Activated CD8-positive, alpha-beta T cell treated with anti-CD3 and anti-CD28 coated beads for 36 hours (primary cell): ENCODE data around the gene ARHGAP26. TPM values are rescaled to one million over a fixed set of nuclear protein-coding genes. Genes with fewer than 3 reads are reported as not detected.
A peak's percentile ranks its signal among the peaks of the same experiment; 100 is the strongest.
"Not testable (repeated sequence)": the region's sequence is repeated elsewhere in the genome, so short reads cannot be mapped to it uniquely, and the experiment has no call there.

ENCODE experiments used
- ATAC-seq: fragments of 200-7000 bp; cut with Tn5 transposase; one replicate; pipeline ENCODE4 v1.10.0; 2021; ENCODE audit warnings: mild to moderate bottlenecking, moderate library complexity
- CTCF ChIA-PET: fragments of 350-600 bp; sonication (Branson Sonifier 250); formaldehyde crosslinking; loops from one replicate; lab custom pipeline; 2021; ENCODE audit warnings: antibody characterized with exemption; lab: Charles Lee
- POLR2A ChIA-PET: fragments of 350-600 bp; sonication (Branson Sonifier 250); formaldehyde crosslinking; loops from one replicate; lab custom pipeline; 2021; ENCODE audit warnings: antibody characterized with exemption; lab: Charles Lee
- DNase-seq: peaks from one replicate; pipeline ENCODE4 v3.0.0-alpha.2; 2020
- H3K27ac Mint-ChIP-seq: one replicate; pipeline ENCODE4 v1.8.0; 2021; ENCODE audit warnings: mild to moderate bottlenecking, mixed read lengths
- H3K27me3 Mint-ChIP-seq: one replicate; pipeline ENCODE4 v1.8.0; 2021; ENCODE audit warnings: mixed read lengths
- H3K36me3 Mint-ChIP-seq: one replicate; pipeline ENCODE4 v1.8.0; 2021; ENCODE audit warnings: low read depth, mixed read lengths
- H3K4me1 Mint-ChIP-seq: one replicate; pipeline ENCODE4 v1.8.0; 2021; ENCODE audit warnings: low read depth, mixed read lengths
- H3K4me3 Mint-ChIP-seq: one replicate; pipeline ENCODE4 v1.8.0; 2021; ENCODE audit warnings: mild to moderate bottlenecking, moderate library complexity, mixed read lengths
- H3K9me3 Mint-ChIP-seq: one replicate; pipeline ENCODE4 v1.8.0; 2021; ENCODE audit warnings: mixed read lengths
- CTCF ChIP-seq: fragments of 200-600 bp; IDR thresholded peaks from one replicate; pipeline ENCODE4 v1.8.0; 2022; ENCODE audit warnings: antibody characterized with exemption, mild to moderate bottlenecking
- intact Hi-C: fragments of 100-400 bp; cut with micrococcal nuclease; formaldehyde crosslinking; loops from one replicate; pipeline ENCODE4 v1.10.0; 2022
- total RNA-seq, 2 experiments: library from RNA; stranded (reverse); gene quantifications; one replicate each; pipeline ENCODE4 v1.2.3, GENCODE V29; 2021

Gene ARHGAP26
- total RNA-seq, 2 experiments from 2014 or later: 12.7 to 18.0 TPM

DNA sequence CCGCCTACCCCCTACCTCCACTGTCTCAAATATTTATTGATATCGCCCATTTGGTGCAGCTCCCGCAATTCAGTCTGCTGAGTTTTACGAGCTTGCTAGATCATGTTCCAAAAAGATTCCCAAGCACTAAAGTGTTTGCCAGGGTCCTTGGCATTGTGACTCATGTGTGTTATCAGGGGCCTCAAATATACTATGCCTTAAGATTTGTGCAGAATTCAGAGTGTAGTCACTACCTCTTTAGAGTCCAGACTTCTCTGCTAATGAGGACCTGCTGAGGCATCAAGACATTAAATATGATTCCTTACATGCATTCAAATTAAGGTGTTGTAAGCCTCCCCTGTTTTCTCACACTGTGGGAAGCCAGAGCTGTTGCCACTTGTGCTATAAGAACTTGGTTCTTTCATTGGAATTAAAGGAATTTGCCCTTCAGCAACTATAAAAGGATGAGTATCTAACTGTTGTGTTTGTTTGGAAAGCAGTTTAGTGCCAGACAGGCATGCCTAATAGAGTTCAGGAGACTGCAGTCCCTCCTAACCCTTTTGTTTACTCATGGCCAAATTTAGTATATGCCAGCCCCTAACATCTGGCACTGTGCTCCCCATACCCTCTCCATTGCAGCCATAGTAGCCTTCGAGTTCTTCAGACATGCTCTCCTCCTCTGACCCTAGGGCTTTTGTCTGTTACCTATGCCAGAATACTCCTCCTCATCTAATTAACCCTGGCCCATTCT, 316.9 kb downstream of the ARHGAP26 start:
- no peak for DNase-seq
- Mint-ChIP-seq H3K4me3 (no peak overlapping the region), H3K27ac (no peak overlapping the region), H3K27me3 (no peaks in the 10 kb centered on the region), H3K36me3 (peaks cover 10% of the 10 kb centered on the region), H3K9me3 (no peaks in the 10 kb centered on the region), H3K4me1 (peaks cover 6% of the 10 kb centered on the region)
- ChIA-PET CTCF (no interaction called here), POLR2A (no interaction called here)
- no peak for ATAC-seq
- intact Hi-C loops: no loop called here
- TF ChIP-seq CTCF: no peak

- H3K9me3 Mint-ChIP-seq, CTCF ChIA-PET, POLR2A ChIA-PET, ATAC-seq, H3K4me3 Mint-ChIP-seq, DNase-seq, H3K27ac Mint-ChIP-seq, H3K27me3 Mint-ChIP-seq, intact Hi-C loops: not testable (repeated sequence)
- H3K4me1 Mint-ChIP-seq: peaks cover 12% of the 10 kb centered on the region
- H3K36me3 Mint-ChIP-seq: peaks cover 10% of the 10 kb centered on the region
Observed at GRCh38 chr5:143088702-143089101, 318.5 kb downstream of the ARHGAP26 start.

GRCh38 chr5:143090044-143090443, 319.9 kb downstream of the ARHGAP26 start:
- DNase-seq, H3K4me3 Mint-ChIP-seq, intact Hi-C loops, H3K27ac Mint-ChIP-seq, H3K27me3 Mint-ChIP-seq, H3K9me3 Mint-ChIP-seq, ATAC-seq: not testable (repeated sequence)
- peaks cover 21% of the 10 kb centered on the region for H3K4me1 Mint-ChIP-seq
- peaks cover 14% of the 10 kb centered on the region for H3K36me3 Mint-ChIP-seq
- ChIA-PET POLR2A (interaction anchor here (0.8 kb wide), 1 partner anchor 28 kb away, joined by 5 read pairs; no protein-coding TSS in a partner anchor), CTCF (interaction anchor here (0.6 to 0.7 kb wide), 2 partner anchors 11 to 66 kb away, joined by 3 read pairs; no protein-coding TSS in a partner anchor)

DNA sequence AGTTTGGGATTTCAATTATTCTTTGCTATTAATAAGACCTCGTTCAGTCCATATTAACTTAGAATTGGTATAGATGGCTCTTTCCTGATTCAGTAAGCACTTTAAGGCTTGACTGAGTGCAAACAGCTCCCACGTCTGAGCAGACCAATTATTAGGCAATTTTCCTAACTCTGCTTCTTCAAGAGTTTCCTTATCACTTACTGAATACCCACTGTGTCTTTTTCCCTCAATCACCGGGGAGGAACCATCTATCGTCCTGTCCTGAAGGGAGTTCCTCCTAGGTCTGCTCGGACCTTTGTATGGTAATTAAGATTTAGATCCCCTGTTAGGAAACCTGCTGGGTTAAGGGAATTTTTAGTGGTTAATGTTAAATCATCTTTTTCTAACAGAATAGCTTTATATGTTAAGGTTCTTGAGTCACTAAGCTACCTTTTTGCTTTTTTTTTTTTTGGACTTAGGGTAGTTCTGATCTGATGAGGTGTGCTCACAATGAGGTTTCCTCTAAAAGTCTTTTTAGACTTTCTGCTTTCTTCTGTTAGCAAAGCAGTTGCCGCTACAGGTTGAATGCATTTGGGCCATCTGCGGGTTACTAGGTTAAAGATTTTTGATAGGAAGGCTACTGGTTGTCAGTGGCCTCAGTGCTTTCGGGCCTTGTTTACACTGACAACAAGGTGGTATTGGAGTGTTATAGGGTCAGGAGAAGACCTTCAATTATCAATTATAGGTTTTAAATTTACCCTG, 322.7 kb downstream of the ARHGAP26 start:
- H3K9me3 Mint-ChIP-seq, DNase-seq, ATAC-seq, H3K4me3 Mint-ChIP-seq, CTCF ChIA-PET, H3K27ac Mint-ChIP-seq, POLR2A ChIA-PET, intact Hi-C loops, H3K27me3 Mint-ChIP-seq: not testable (repeated sequence)
- H3K36me3 Mint-ChIP-seq: peaks cover 15% of the 10 kb centered on the region
- peaks cover 21% of the 10 kb centered on the region for H3K4me1 Mint-ChIP-seq

DNA sequence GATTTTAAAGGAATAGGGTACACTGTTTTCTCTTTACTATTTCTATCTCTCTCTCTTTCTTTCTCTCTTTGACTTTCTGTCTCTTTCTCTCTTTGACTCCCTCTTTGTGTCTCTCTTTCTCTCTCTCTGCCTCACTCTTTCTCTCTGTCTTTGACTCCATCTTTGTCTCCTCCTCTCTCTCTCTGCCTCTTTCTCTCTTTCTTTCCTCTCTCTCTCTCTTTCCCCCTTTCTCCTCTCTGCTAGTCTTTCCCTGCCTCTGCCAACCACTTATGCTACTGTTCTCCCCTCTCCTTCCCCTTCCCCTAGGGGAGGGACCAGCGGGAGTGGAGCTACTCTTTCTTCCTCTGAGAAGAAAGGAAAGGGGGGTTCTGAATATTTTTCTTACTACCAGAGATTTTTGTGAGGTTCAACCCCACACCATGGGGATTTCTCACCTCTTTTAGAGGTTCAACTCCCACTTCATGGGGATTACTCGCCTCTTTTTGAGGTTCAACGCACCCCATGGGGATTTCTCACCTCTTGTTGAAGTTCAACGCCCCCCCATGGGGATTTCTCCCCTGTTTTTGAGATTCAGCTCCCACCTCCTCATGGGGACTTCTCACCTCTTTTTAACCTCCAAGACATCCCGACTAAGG, 323.4 kb downstream of the ARHGAP26 start:
- no peaks in the 10 kb centered on the region for H3K27me3 Mint-ChIP-seq
- peak; percentile 37 for DNase-seq

More for the DNA sequence above, 323.4 kb downstream of the ARHGAP26 start:
- Mint-ChIP-seq H3K9me3 (no peaks in the 10 kb centered on the region), H3K4me1 (peaks cover 21% of the 10 kb centered on the region), H3K27ac (peak overlapping the region; percentile 78), H3K4me3 (peak overlapping the region; percentile 26), H3K36me3 (peaks cover 10% of the 10 kb centered on the region)
- POLR2A ChIA-PET: no interaction called here
- no peak for ATAC-seq
- TF ChIP-seq CTCF: no peak
- intact Hi-C loops: no loop called here
- CTCF ChIA-PET: interaction anchor here (0.6 kb wide), 1 partner anchor 358 kb away, joined by 3 read pairs; no protein-coding TSS in a partner anchor
